Dermis microvascular lymphatic vessel endothelial cell (primary cell): ENCODE measurements around the gene REG4. TPM values are rescaled to one million over a fixed set of nuclear protein-coding genes. Genes with fewer than 3 reads are reported as not detected.

Experiments used
- total RNA-seq: library from RNA; depleted of rRNA; stranded (reverse); fragments of >200 nt; gene quantifications from 2 replicates; pipeline ENCODE4 v1.2.1, GENCODE V29; 2014

REG4 gene
- total RNA-seq, 1 donor from 2014 or later: not detected

Other genes starting within 250 kb of the REG4 start
- gene ZNF697, start 163.2 kb downstream of the REG4 start, total RNA-seq: 16.8 and 21.9 TPM in 2 replicates
- 0.63 and 0.64 TPM in 2 replicates for gene PHGDH, start 99.5 kb downstream of the REG4 start, total RNA-seq
- not detected in 2 replicates for gene HMGCS2, start 42.6 kb downstream of the REG4 start, total RNA-seq
- not detected in 2 replicates for gene ADAM30, start 85.1 kb upstream of the REG4 start, total RNA-seq